HG03159 (cell line): ENCODE measurements around the gene WDR6.
"Not testable (repeated sequence)": the region's sequence is repeated elsewhere in the genome, so short reads cannot be mapped to it uniquely, and the experiment has no call there.

Experiments used
- ATAC-seq: cut with Tn5 transposase; IDR thresholded peaks from one replicate; pipeline ENCODE4 v1.9.1; 2021; ENCODE audit warnings: mild to moderate bottlenecking, moderate library complexity; ENCODE audit not compliant: unreplicated experiment

The WDR6 gene

GRCh38 chr3:48990636-48991469 lies 16.3 kb upstream of the WDR6 start:
- peak; percentile 4 for ATAC-seq

GRCh38 chr3:48991851-48992545 lies 15.2 kb upstream of the WDR6 start:
- ATAC-seq: no peak

- ATAC-seq: no peak
These were observed 13.4 kb upstream of the WDR6 start for GRCh38 chr3:48993834-48994233.

- ATAC-seq: no peak
These were observed 10.6 kb upstream of the WDR6 start for GRCh38 chr3:48996640-48997039.

- no peak for ATAC-seq
These were observed 10.0 kb upstream of the WDR6 start for GRCh38 chr3:48997102-48997635.

- ATAC-seq: no peak
These were observed 9.2 kb upstream of the WDR6 start for GRCh38 chr3:48997714-48998637.

GRCh38 chr3:48999085-48999858 lies 7.9 kb upstream of the WDR6 start:
- no peak for ATAC-seq

DNA sequence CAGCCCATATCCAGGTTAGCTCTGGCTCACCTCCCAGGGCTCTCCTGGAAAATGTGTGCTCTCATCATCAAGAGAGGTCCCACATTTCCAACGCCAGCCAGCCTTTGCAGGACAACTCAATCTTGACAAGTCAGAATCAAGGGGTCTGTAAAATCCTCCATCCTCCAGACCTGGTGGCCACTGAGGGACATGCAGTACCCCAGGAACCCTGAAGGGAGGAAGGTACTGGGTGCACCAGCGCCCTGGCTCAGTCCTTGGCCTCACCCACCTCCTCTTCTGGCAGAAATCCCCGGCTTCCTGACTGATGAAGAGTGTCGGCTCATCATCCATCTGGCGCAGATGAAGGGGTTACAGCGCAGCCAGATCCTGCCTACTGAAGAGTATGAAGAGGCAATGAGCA lies 6.0 kb upstream of the WDR6 start:
- no peak for ATAC-seq

GRCh38 chr3:49004352-49005302 lies 2.6 kb upstream of the WDR6 start:
- no peak for ATAC-seq

- no peak for ATAC-seq
These were observed 1.9 kb upstream of the WDR6 start for GRCh38 chr3:49005303-49005680.

DNA sequence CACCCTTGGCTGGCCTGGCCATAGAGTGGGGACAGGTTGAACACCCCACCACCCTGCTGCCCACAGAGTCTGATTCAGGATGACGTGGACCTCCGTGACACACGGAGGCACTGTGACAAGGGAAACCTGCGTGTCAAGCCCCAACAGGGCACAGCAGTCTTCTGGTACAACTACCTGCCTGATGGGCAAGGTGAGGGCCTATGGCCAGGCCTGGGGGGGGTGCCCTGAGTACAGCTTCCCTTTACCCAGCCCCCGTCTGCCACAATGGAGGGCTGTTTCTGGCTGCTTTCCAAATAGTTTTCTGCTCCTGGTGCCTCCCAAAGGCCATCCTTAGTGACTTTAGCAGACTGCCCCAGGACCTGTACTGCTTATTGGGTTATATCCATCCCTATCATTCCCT lies 1.2 kb upstream of the WDR6 start:
- no peak for ATAC-seq

DNA sequence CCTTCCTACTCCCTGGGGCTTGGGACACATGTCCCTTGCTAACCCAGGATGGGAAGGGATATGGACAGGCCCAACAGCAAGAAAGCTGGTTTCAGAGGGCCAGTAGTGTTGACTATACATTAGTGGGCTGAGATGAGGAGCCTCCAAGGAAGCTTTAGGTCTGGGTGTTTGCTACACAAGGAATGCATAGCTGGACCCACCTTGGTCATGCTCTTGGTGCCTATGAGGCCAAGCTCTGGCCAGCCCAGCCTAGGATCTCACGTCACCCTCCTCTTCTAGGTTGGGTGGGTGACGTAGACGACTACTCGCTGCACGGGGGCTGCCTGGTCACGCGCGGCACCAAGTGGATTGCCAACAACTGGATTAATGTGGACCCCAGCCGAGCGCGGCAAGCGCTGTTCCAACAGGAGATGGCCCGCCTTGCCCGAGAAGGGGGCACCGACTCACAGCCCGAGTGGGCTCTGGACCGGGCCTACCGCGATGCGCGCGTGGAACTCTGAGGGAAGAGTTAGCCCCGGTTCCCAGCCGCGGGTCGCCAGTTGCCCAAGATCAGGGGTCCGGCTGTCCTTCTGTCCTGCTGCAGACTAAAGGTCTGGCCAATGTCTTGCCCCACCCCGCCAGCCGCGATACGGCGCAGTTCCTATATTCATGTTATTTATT lies 653 bp upstream of the WDR6 start:
- ATAC-seq: no peak

- peak; percentile 29 for ATAC-seq
These were observed 759 bp downstream of the WDR6 start for GRCh38 chr3:49007771-49008528.

DNA sequence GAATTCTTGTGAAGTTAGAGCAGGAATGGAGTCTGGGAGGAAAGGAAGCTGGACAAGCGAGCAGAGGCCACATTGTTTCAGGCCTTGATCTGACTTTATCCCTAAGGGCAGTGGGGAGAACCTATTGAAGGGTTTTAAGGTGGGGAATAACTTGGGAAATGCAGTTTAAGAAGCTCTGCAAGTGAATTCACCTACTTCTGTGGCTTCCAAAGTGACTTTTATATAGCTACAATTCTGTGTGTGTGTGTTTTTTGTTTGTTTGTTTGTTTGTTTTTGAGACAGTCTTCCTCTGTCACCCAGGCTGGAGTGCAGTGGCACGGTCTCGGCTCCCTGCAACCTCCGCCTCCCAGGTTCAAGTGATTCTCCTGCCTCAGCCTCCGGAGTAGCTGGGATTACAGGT lies 1.4 kb downstream of the WDR6 start:
- ATAC-seq: not testable (repeated sequence)

GRCh38 chr3:49009396-49009795 lies 2.2 kb downstream of the WDR6 start:
- no peak for ATAC-seq

DNA sequence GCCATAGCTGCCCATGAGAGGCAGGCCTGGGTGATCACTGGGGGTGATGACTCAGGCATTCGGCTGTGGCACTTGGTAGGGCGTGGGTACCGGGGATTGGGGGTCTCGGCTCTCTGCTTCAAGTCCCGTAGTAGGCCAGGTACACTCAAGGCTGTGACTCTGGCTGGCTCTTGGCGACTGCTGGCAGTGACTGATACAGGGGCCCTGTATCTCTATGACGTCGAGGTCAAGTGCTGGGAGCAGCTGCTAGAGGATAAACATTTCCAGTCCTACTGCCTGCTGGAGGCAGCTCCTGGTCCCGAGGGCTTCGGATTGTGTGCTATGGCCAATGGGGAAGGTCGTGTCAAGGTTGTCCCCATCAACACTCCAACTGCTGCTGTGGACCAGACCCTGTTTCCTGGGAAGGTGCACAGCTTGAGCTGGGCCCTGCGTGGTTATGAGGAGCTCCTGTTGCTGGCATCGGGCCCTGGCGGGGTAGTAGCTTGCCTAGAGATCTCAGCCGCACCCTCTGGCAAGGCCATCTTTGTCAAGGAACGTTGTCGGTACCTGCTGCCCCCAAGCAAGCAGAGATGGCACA lies 5.3 kb downstream of the WDR6 start:
- ATAC-seq: no peak

- ATAC-seq: no peak
These were observed 6.0 kb downstream of the WDR6 start for GRCh38 chr3:49013113-49013737.
